ENCODE data around the gene CCDC60.

Gene CCDC60

GRCh38 chr12:119432949-119433348, 98.4 kb downstream of the CCDC60 start:
- Histone ChIP-seq H3K27ac (no peak overlapping the region), H3K9me3 (ENCODE audit: severe bottlenecking) (no peaks in the 10 kb centered on the region)

GRCh38 chr12:119440803-119441360, 106.4 kb downstream of the CCDC60 start:
- no peak overlapping the region for H3K4me3 ChIP-seq (ENCODE audit: low read depth, low read length)
- no peak overlapping the region for H3K27ac ChIP-seq
- no peaks in the 10 kb centered on the region for H3K27me3 ChIP-seq (ENCODE audit: insufficient read depth, low read depth, severe bottlenecking)
- H3K9me3 ChIP-seq (ENCODE audit: severe bottlenecking) = no peaks in the 10 kb centered on the region
- TF ChIP-seq CTCF (IDR thresholded peaks at IDR 0.05; ENCODE audit: low read depth, low read length) = no peak
- no peak for DNase-seq
- H3K36me3 ChIP-seq = no peaks in the 10 kb centered on the region

More at GRCh38 chr12:119432949-119433348, 98.4 kb downstream of the CCDC60 start:
- Histone ChIP-seq H3K4me3 (ENCODE audit: low read depth, low read length) (no peak overlapping the region), H3K36me3 (no peaks in the 10 kb centered on the region), H3K27me3 (ENCODE audit: insufficient read depth, low read depth, severe bottlenecking) (no peaks in the 10 kb centered on the region)
- DNase-seq = no peak
- no peak for TF ChIP-seq CTCF (IDR thresholded peaks at IDR 0.05; ENCODE audit: low read depth, low read length)

- H3K27me3 ChIP-seq (ENCODE audit: insufficient read depth, low read depth, severe bottlenecking) = no peaks in the 10 kb centered on the region
- DNase-seq = peak; percentile 78
- peak; percentile 96 for TF ChIP-seq CTCF (IDR thresholded peaks at IDR 0.05; ENCODE audit: low read depth, low read length)
- H3K4me3 ChIP-seq (ENCODE audit: low read depth, low read length) = peak overlapping the region; percentile 29
- H3K27ac ChIP-seq = no peak overlapping the region
- H3K9me3 ChIP-seq (ENCODE audit: severe bottlenecking) = no peaks in the 10 kb centered on the region
- no peaks in the 10 kb centered on the region for H3K36me3 ChIP-seq
These were observed 110.0 kb downstream of the CCDC60 start for GRCh38 chr12:119444462-119445044.

GRCh38 chr12:119446459-119446858, 111.9 kb downstream of the CCDC60 start:
- no peaks in the 10 kb centered on the region for H3K9me3 ChIP-seq (ENCODE audit: severe bottlenecking)
- no peak for DNase-seq
- H3K27me3 ChIP-seq (ENCODE audit: insufficient read depth, low read depth, severe bottlenecking) = no peaks in the 10 kb centered on the region
- no peaks in the 10 kb centered on the region for H3K36me3 ChIP-seq
- H3K4me3 ChIP-seq (ENCODE audit: low read depth, low read length) = no peak overlapping the region
- TF ChIP-seq CTCF (IDR thresholded peaks at IDR 0.05; ENCODE audit: low read depth, low read length) = no peak
- H3K27ac ChIP-seq = no peak overlapping the region

GRCh38 chr12:119447126-119447525, 112.6 kb downstream of the CCDC60 start:
- DNase-seq = no peak
- no peak for TF ChIP-seq CTCF (IDR thresholded peaks at IDR 0.05; ENCODE audit: low read depth, low read length)
- Histone ChIP-seq H3K36me3 (no peaks in the 10 kb centered on the region), H3K27me3 (ENCODE audit: insufficient read depth, low read depth, severe bottlenecking) (no peaks in the 10 kb centered on the region), H3K4me3 (ENCODE audit: low read depth, low read length) (no peak overlapping the region), H3K27ac (no peak overlapping the region), H3K9me3 (ENCODE audit: severe bottlenecking) (no peaks in the 10 kb centered on the region)

DNA sequence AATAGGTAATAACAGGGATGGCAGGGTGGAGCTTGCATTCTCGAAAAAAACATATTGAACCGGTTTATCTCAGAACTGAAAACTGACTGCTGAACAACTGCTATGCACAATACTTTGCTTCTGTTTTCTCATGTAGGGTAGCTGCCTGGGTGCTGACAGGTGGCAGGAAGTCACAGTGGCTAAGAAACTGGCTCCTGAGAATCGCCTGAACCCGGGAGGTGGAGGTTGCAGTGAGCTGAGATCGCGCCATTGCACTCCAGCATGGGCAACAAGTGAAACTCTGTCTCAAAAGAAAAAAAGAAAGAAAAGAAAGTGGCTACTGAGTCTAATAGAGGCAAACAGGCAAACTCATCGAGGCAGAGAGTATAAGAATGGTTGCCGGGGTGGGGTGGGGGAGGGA, 113.1 kb downstream of the CCDC60 start:
- no peak for TF ChIP-seq CTCF (IDR thresholded peaks at IDR 0.05; ENCODE audit: low read depth, low read length)
- Histone ChIP-seq H3K27me3 (ENCODE audit: insufficient read depth, low read depth, severe bottlenecking) (no peaks in the 10 kb centered on the region), H3K4me3 (ENCODE audit: low read depth, low read length) (no peak overlapping the region), H3K9me3 (ENCODE audit: severe bottlenecking) (no peaks in the 10 kb centered on the region), H3K36me3 (no peaks in the 10 kb centered on the region), H3K27ac (no peak overlapping the region)
- DNase-seq = no peak

Data from WERI-Rb-1 (cell line).